Right hindlimb (tissue), 1 donor: ENCODE data around the gene KRT17.
"Not testable (repeated sequence)": the region's sequence is repeated elsewhere in the genome, so short reads cannot be mapped to it uniquely, and the experiment has no call there.

ENCODE experiments used
- DNase-seq: peaks from one replicate; pipeline ENCODE4 v3.0.0-alpha.2; 2018

KRT17 gene

DNA sequence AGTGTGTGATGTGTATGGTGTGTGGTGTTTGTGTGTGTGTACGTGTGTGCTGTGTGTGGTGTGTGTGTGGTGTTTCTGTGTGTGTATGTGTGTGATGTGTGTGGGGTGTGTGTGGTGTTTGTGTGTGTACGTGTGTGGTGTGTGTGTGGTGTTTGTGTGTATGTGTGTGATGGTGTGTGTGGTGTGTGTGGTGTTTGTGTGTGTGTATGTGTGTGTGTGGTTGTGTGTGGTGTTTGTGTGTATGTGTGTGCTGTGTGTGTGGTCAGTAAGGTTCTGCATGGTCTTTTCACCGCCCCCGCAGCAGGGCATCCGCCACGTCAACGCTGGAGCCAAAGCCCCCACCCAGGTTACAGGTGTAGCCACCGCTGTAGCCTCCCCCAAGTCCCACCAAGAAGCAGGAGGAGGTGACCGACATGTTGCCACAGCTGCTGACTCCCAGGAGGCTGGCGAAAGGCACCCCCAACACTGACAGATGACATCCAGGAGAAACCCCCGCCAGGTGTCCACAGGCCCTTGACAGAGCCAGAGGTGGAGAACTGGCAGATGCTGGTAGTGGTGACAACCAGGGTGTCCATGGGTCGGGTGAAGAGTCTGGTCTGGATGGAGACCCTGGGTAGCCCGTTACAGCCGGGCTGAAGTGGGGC lies 9.3 kb upstream of the KRT17 start:
- DNase-seq, result no peak

DNA sequence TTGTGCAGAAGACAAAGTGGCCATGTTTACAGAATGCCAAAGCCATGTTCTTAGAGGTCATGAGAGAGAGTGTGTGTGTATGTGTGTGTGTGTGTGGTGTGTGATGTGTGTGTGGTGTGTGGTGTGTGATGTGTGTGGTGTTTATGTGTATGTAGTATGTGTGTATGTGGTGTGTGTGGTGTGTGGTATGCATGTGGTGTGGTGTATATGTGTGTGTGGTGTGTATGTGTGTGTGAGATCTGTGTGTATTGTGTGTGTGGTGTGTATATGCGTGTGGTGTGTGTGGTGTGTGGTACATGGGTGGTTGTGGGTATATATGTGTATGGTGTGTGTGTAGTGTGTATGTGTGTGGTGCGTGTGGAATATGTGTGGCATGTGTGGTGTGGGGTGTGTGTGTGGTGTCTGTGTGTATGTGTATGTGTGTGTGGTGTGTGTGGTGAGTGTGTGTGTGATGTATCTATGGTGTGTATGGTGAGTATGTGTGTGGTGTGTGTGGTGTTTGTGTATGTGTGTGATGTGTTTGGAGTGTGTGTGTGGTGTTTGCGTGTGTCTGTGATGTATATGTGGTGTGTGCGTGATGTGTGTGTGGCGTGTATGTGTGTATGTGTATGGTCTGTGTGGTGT lies 8.2 kb upstream of the KRT17 start:
- no peak for DNase-seq

DNA sequence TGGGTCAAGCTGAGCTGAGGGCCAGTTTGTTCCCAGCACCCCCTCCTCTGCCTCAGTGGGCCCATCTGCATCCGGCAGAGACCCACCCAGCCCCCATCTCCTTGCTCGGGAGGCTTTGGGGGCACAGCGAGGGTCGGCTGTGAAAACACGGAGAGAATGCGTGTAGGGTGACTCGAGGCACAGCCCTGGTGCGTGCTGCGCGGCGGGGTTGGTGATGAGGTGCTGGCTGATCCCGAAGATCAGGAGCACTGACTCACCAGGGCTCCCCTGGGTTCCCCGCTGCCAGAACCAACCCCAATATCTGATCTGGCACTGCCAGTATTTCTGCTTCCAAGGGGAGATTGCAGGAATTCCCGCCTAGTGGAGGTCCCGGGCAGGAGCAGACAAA lies 7.5 kb upstream of the KRT17 start:
- no peak for DNase-seq

DNA sequence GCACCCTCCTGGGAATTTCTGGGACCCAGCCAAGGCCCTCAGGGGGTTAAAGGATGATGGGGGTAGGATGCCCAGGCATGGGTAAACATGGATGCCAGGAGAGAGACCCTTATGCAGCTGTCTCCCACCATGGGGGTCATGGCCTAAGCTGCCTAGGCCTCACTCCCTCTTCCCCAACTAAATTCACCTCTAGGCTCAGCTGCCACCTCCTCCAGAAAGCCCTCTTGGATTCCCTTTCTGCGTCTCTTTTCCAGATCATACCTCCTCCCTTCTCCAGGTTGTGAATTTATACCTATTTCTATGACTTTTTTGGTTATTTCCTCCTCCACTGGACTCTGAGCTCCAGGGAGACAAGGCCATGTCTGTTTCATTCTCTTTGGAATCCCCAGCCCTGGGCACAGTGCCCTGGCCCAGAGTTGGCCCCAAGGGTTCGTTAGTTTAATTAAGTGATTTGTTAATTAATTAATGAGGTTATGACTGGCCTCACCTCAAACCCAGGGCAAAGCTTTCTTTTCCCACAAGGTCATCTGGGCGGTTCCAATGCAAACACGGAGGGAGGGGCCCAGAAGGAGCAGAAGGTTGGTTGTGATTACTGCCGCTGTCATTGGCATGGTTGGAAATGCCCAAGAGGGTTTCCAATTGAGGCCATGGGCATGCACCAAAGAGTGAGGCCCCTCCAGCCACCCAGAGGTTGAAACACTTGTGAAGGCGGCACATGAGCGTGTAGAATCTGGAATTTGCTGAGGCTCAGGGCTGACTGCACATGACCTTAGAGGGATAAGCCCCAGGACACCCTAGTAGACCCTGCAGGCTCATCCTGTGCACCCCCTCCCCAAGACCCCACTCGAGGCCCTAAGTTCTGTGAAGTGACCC lies 6.9 kb upstream of the KRT17 start:
- DNase-seq, result no peak

DNA sequence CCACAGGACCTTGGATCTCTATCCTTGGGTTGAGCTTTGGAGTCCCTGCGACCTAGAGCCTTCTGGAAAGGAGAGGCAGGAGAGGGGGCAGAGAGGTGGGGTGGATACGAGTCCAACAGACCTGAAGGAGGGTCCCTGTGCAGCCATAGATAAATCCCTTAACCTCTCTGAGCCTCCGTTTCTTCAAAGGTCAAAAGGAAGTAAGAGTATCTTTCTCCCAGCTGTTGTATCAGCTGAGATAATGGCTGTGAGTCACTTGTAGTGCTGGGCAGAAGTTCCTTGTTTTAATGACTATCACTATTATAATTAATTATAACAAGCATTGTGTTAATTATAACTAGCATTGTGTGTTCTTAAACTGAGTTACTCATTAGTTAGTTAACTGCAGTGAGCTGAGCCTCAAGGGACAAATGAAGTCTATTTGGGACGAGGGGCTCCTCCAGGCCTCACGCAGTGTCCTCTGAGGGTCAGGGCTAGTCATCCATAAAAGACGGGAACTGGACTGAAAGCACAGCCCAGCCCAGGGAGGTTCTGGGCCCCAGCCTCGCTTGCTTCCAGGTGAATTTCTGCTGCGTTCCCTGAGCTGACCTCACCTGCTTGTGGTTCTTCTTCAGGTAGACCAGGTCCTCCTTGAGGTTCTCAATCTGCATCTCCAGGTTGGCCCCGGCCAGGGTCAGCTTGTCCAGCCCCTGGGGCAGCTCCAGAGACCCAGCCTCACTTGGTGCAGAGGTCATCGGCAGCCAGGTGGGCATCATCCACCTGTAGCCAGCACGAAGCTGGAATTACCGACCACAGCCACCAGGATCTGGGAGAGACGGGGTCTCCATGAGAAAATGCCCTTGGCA lies 5.7 kb upstream of the KRT17 start:
- no peak for DNase-seq

DNA sequence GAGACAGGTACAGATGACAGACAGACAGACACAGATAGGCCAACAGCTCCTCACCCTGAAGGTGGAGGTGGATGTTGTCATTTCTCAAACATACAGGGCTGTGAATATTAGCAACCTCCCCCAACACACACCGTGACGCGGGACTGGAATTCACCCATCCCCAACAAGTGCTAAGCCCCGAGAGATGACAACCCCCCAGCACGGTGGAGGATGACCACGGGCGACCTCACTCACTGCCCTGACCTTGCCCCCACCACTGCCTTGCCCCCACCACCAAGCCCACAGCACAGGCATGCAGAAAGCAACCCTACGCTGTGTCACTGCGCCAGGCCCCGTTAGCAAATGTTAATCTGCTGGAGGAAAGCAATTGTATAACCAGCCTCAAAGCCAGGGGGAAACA lies 4.9 kb upstream of the KRT17 start:
- peak; percentile 5 for DNase-seq

DNA sequence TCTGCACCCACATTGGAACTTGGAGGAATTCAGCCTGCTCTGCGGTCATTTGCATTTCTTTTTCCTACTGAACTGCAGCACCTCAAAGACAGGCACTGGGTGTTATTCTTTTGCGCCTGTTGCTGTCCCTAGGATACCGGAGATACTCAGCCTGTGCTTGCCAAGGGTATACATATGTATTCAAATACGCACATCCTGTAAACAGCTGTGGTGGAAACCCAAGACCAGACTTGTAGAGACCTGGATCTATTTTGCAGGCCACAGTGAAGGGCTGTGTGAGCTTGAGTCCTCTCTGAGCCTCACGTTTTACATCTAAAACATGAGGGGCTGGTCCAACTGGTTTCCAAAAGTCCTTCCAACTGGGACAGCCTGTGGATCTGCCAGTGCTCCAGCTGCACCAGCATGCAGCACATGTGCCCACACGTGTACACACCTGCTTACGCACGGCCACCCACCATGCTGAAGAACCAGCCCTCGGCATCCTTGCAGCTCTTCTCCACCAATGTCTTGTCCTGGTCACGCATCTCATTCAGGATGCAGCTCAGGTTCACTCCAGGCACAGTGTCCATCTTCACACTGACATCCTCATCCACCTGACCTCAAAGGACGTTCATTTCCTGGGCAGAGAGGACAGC lies 4.4 kb upstream of the KRT17 start:
- DNase-seq, result peak; percentile 36

DNA sequence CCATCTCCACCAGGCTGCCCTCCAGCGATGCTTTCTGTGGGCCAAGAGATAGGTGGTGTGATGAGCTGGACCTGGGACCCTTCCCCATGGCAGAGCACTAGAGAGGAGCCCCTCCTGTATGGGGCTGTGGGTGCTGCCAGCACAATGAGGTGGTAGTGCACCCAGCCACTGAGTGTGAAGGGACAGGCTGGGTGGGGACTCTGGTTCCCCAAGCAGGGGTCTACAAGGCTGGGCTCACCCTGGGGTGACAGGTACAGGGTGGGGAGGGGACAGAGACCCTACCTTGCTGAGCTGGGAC lies 3.6 kb upstream of the KRT17 start:
- not testable (repeated sequence) for DNase-seq

DNA sequence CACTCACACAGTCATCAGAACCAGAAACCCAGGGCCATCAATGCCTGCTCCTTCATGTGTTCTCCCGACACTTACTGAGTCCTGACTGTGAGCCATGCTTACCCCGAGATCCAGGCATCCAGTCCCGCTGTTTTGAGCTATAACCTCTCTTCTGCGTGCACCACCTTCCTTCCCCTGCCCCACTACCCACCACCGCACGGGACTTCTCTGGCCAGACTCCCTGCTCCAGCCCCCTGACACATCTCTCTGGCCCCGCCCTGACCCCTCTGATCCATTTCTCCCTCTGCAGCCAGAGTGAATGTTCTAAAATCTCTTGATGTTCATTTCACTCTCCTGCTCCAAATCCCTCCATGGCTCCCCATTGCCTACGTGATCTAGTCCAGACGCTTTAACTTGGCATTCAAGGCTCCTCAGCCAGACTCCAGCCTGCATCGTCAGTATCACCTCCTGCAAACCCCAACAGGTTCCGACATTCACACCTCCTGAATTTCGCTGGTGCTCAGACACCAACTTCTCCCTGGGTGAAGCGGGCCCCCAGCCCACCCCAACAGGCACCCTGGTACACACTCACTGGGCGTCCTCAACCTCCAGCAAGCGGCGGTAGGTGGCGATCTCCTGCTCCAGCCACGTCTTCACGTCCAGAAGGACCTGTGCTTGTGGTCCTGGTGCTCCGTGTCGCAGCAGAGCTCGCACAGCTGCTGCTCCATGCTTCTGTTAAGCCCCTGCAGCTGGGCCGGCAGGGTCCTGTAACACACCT lies 3.1 kb upstream of the KRT17 start:
- DNase-seq, result peak; percentile 13

DNA sequence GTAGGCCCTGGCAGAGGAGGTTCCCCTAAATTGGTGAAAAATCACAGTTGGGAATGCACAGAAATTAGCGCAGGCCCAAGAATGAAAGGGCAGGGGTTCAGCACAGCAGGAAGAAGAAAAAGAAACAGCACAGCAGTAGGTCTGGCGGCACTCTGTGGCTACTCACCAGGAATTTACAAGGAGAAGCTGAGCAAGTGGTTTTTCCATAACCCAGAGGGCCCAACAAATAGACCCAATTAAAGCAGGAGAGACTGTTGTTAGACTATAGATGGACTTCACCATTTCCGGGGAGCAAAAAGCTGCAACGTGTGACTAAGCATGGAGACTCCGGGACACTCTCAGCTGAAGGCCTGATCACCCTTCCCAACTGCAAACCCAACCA lies 2.5 kb upstream of the KRT17 start:
- DNase-seq, result peak; percentile 9

DNA sequence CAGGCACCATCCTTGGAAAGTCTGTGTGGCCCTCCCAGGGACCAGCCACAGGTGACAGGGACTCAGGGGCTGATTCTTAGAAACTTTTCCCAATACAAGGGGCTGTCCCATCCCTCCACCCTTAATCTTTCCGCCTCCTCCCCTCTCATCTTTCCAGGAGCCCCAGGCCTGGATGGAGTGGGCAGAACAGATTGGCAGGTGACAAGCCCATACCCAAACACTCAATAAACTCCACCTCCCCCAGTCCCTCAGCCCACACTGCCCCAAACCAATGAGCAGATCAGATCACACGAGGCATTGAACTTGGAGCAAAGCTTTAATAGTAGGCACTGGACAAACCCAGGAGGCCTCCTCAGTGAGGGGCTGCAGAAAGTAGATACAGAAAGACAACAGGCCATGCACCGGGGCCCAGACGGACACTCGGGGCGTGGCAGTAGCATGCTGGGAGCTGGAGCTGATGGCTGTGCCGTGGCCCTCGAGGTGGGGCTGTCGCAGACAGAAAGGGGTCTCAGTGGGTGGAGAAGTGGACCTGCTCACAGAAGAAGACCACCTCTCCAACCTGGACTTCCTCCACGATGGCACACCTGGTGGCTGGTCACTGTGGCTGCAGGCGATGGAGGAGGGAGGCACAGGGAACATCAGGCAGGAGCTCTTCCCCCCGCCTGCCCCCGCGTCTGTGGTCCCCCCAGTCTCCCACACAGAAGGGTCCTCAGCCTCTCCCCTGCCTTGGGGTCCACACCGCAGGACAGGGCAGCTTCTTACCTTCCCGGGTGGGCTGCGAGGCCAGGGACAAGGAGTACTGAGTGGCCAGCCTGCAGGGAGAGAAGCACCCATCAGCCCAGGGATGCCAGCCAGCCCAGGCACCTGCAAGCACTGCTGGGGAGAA lies 1.9 kb upstream of the KRT17 start:
- DNase-seq, result not testable (repeated sequence)

DNA sequence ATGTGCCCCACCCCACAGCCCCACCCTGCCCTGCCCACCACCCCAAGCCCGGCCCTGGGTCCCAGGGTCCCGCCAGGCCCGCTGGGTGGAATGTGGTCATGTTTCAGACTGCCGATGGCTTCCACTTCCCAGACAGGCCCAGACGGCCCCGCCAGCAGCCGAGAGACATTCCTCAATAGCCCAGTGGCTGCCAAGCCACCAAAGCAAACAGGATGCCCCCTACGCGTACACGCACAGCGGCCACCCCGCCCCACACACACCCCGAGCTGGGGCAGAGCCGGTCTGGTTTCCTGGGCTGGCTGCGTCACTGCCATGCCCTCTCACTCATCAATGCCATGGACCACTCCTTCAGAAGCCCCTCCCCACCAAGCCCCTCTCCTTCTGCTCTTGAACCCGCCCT lies 1.2 kb upstream of the KRT17 start:
- no peak for DNase-seq

DNA sequence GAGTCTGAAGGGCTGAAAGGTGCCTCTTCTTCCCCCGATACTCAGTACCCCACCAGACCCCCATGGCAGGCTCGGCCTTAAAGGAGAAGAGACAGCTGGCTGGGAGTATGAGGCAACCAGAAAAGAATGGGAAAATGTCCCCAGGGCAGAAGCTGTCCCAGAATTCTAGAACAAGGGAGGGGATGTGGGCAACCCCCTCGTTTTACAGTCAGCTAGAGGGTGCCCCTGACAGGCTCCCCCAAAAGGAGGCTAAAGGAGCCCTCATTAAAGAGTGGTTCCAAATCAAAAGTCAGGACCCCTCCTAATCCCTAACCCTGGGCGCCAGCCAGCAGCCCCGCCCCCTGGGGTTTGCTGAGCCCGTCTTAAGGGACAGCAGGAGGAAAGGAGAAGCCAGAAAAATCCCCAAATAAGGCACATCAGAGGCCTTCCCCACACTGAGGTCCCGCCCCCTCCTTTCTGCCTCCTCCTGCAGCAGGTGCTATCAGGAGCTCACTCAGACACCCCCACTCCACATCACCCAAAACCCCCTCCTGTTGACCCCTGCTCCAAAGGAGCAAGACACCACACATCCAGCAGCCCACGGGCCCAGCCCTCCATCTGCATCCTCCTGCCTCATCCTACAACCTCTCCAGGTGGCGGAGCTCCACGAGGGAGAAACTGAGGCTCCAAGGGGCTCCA lies 1.1 kb downstream of the KRT17 start:
- DNase-seq, result not testable (repeated sequence)

DNA sequence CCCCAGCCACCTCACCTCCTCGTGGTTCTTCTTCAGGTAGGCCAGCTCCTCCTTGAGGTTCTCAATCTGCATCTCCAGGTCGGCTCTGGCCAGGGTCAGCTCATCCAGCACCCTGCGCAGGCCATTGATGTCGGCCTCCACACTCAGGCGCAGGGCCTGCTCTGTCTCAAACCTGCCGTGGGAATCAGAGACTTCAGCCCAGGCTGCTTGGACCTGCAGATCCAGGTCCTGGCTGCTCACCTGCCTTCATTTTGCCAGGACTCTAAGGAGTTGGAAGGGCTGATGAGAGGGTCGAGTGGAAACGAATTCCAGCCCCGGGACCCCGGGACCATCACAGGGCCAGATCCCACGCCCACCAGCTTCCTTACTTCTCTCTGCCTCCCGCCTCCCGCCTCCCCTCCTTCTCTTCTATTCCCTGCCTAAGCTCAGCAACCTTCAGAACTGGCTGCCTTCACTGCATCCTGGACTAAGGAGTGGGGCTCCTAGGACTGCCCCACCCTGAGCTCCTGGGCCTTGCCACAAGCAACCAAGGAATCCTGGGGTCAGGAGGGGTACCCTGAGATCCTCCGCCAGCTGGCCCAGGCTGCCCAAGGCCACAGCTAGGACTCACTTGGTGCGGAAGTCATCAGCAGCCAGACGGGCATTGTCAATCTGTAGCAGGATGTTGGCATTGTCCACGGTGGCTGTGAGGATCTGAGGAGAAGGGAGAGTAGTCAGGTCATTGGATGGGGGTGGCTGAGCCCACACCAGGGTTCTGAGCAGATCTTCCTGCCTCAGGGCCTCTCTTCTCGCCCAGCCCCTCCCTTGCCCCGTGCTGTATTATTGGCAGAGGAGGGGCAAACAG lies 1.8 kb downstream of the KRT17 start:
- DNase-seq, result not testable (repeated sequence)

DNA sequence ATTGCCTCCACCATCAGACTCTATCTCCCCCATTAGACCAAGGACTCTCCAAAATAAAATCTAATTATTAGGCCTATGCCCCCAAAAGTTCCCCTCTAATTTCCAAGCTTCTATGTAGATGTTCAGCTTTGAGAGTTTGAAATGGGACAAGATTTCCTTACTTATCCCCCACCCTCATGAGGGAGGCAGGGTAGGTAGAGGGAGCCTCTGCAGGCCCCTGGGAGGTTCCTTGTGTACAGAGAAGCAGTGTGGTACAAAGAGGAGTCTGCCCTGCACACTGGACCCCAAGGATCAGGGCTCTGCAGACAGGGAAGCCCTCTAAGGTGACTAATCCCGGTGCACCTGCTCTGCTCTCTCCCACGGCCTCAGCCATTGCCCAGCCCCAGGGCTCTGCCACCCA lies 2.5 kb downstream of the KRT17 start:
- no peak for DNase-seq

DNA sequence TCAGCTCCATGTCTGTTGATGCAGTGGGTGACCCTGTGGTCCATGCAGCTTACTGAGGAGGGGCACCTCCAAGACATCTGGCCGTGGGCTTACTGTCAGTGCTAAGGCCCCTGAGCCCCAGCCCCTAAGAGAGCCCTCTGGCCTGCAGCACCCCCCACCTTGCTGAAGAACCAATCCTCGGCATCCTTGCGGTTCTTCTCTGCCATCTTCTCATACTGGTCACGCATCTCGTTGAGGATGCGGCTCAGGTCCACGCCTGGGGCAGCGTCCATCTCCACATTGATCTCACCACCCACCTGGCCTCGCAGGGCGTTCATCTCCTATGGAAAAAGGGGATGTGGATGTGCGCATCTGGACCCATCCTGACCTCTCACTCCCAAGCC lies 2.9 kb downstream of the KRT17 start:
- DNase-seq, result not testable (repeated sequence)

DNA sequence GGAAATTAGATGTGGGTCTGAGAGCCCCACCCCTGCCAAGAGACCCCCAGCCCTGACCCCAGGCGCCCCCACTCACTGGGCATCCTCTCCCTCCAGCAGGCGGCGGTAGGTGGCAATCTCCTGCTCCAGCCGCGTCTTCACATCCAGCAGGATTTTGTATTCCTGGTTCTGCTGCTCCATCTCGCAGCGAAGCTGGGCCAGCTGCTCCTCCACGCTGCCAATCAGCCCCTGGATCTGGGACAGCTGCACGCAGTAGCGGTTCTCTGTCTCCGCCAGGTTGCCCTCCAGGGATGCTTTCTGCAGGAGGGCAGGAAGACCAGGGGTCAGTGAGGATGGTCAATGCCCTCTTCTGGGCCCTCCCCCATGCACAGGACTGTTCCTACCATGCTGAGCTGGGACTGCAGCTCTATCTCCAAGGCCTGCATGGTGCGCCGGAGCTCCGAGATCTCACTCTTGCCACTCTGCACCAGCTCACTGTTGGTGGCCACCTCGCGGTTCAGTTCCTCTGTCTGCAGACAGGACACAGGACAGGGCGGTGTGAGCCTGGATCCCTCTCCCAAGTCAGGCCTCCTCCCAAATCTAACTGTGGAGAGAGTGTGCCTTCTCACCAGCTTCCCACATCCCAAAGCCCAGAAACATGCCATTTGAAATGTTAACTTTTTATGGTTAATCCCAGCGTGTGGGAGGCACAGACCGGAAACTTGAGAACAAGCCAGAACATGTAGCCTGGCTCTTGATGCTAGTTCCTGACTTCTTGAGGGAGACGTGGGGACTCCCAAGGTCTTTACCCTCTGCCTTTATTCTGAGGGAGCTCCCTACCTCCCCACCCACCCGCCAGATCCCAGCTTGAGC lies 3.6 kb downstream of the KRT17 start:
- DNase-seq, result no peak

DNA sequence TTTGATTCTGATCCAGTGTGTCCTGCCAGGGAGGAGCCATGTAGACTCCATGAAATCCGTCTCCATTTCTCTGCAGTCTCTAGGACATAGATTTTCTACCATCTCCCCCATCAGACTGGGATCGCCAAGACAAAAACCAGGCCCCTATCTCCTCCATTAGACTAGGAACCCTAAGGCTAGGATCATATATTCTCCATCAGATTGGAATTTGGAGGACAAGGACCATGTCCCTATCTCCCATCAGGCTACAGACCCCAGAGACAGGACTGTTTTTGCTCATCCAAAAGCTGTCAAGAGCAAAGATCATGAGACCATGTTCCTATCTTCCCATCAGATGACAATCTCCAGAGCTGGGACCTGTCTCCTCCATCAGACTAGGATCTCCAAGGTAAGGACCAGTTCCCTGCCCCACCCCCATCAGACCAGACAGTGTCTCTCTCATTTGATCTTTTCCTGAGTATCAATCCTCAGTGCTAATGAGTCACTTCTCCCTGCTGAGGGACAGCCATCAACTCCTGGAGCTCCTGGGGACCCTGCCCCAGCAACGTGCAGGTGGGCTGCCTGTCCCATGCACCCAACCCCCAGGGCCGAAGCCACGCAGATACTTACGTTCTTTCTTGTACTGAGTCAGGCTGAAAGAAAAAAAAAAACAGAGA lies 4.3 kb downstream of the KRT17 start:
- DNase-seq, result not testable (repeated sequence)
